ENCODE measurements around the gene STYXL2.

The STYXL2 gene

DNA sequence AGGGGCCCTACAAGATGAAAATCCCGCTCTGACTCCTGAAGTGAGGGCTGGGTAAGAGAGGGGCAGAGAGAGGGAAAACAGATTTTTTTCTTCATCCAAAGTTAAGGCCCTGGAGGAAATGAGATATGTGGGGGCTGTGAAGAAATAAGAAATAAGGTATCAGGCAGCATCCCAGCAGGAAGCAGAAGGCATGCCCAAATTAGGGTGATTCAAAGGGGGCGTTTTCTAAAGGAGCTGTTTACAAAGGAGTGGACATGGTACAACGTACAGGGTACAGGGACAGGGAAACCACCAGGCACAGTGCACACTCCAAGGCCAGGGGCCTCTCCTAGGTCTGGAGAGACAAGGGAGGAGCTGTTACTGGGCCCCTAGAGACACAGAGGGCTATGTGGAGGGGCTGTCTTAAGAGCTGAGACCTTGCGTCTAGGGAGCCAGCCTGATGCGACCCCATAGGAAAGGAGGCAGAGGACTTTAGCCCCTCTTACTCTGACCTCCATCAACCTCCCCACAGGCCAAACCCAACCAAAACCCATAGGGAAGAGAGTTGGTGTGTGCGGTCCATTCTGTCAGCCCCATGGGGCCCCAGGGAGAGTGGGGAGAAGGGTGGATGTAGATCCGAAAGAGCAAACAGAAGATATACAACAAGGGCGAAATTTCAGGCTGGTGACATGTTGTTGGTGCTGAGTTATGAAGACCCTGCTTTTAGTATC is 38.6 kb downstream of the STYXL2 start:
- no peak overlapping the region for H2BK120ac ChIP-seq (ENCODE audit: low read depth, low read length)
- no peaks in the 10 kb centered on the region for H3K79me1 ChIP-seq (ENCODE audit: low read length)
- no peak overlapping the region for H3K56ac ChIP-seq (ENCODE audit: low read length)
- no peak overlapping the region for H2BK5ac ChIP-seq (ENCODE audit: low read length)
- H3K79me2 ChIP-seq (ENCODE audit: control insufficient read depth, insufficient read depth, low read length), result no peaks in the 10 kb centered on the region
- H3K4me1 ChIP-seq (ENCODE audit: control insufficient read depth, low read depth, low read length), result peaks cover 19% of the 10 kb centered on the region
- no peak overlapping the region for H3K18ac ChIP-seq (ENCODE audit: low read length)
- DNase-seq, result no peak
- no peaks in the 10 kb centered on the region for H3K36me3 ChIP-seq (ENCODE audit: control insufficient read depth, insufficient read depth, low read length)
- no peak overlapping the region for H4K5ac ChIP-seq (ENCODE audit: low read length)
- H3K4ac ChIP-seq (ENCODE audit: low read depth, low read length), result no peak overlapping the region
- no CpG with 5 or more reads among the region's 8 CpGs for WGBS (ENCODE audit: extremely low coverage, insufficient coverage, low lambda C conversion rate)
- H3K27me3 ChIP-seq (ENCODE audit: insufficient read depth, low read length, poor library complexity), result no peaks in the 10 kb centered on the region
- no peak overlapping the region for H3K4me3 ChIP-seq (ENCODE audit: low read length)
- H2AK5ac ChIP-seq (ENCODE audit: low read length), result no peak overlapping the region
- no peak overlapping the region for H3K4me2 ChIP-seq (ENCODE audit: low read length)
- H4K8ac ChIP-seq (ENCODE audit: low read depth, low read length), result no peak overlapping the region
- no peak overlapping the region for H3K9ac ChIP-seq (ENCODE audit: low read length)
- no peak overlapping the region for H3K27ac ChIP-seq (ENCODE audit: low read depth, low read length)
- H3K23ac ChIP-seq (ENCODE audit: low read length), result no peak overlapping the region
- H2BK15ac ChIP-seq (replicated peaks; ENCODE audit: low read depth), result no peak overlapping the region

DNA sequence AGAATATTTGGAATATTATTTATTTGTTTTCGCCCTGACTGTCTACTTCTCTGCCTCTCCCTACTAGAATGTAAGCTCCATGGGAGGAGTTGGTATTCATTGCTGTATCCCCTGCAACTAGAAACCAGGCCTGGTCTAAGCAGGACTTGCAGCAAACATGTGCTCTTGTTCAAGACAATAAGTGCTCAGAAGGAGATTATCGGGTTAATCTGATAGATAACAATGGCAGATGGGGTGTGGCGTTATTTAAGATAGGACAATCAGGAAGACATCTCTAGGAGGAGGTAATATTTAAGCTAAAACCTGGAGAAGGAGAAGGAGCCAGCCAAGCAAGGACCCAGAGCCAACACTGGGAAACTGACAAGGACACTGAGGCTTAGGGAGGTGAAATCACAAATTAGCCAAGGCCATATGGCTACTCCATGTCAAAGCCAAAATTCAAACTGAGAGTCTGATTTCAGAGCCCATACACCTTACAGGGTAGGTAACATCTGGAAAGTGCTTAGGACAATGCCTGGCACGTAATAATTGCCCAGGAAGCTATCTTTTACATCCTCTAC is 41.5 kb downstream of the STYXL2 start:
- no CpG with 5 or more reads among the region's 4 CpGs for WGBS (ENCODE audit: extremely low coverage, insufficient coverage, low lambda C conversion rate)
- Histone ChIP-seq H2BK120ac (ENCODE audit: low read depth, low read length) (no peak overlapping the region), H3K18ac (ENCODE audit: low read length) (no peak overlapping the region), H3K23ac (ENCODE audit: low read length) (no peak overlapping the region), H4K8ac (ENCODE audit: low read depth, low read length) (no peak overlapping the region), H4K5ac (ENCODE audit: low read length) (no peak overlapping the region), H3K4me3 (ENCODE audit: low read length) (no peak overlapping the region), H3K79me2 (ENCODE audit: control insufficient read depth, insufficient read depth, low read length) (no peaks in the 10 kb centered on the region), H3K27me3 (ENCODE audit: insufficient read depth, low read length, poor library complexity) (no peaks in the 10 kb centered on the region), H3K36me3 (ENCODE audit: control insufficient read depth, insufficient read depth, low read length) (no peaks in the 10 kb centered on the region), H3K4ac (ENCODE audit: low read depth, low read length) (no peak overlapping the region), H3K9ac (ENCODE audit: low read length) (no peak overlapping the region), H2BK15ac (replicated peaks; ENCODE audit: low read depth) (no peak overlapping the region), H3K56ac (ENCODE audit: low read length) (peak overlapping the region; percentile 66), H3K4me2 (ENCODE audit: low read length) (no peak overlapping the region), H3K79me1 (ENCODE audit: low read length) (no peaks in the 10 kb centered on the region), H3K4me1 (ENCODE audit: control insufficient read depth, low read depth, low read length) (peaks cover 20% of the 10 kb centered on the region), H2AK5ac (ENCODE audit: low read length) (peak overlapping the region; percentile 79), H3K27ac (ENCODE audit: low read depth, low read length) (no peak overlapping the region), H2BK5ac (ENCODE audit: low read length) (no peak overlapping the region)
- peak; percentile 75 for DNase-seq

DNA sequence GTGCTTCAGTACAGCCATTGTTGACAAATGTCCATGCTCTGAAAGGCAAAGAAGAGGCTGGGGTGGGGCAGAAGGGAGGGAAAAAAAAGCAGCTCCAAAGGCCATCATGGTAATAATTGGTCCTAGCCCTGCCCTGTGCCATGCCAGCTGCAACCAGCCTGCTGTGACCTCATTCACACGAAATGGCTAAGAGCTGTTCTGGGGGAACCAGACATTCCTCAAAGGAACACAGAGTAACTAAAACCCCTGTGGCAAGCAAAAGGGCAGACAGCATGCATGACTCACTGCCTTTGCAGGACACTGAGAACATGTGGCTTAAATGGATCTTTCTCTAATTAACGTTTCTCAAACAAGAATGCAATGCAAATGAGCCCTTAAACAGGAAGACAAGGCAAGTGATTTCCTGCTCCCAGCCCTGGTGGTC is 42.3 kb downstream of the STYXL2 start:
- no peak overlapping the region for H3K18ac ChIP-seq (ENCODE audit: low read length)
- no peaks in the 10 kb centered on the region for H3K27me3 ChIP-seq (ENCODE audit: insufficient read depth, low read length, poor library complexity)
- H3K4ac ChIP-seq (ENCODE audit: low read depth, low read length), result no peak overlapping the region
- H3K23ac ChIP-seq (ENCODE audit: low read length), result no peak overlapping the region
- no peak overlapping the region for H4K5ac ChIP-seq (ENCODE audit: low read length)
- no peak overlapping the region for H3K9ac ChIP-seq (ENCODE audit: low read length)
- peaks cover 20% of the 10 kb centered on the region for H3K4me1 ChIP-seq (ENCODE audit: control insufficient read depth, low read depth, low read length)
- H3K79me2 ChIP-seq (ENCODE audit: control insufficient read depth, insufficient read depth, low read length), result no peaks in the 10 kb centered on the region
- no peak overlapping the region for H4K8ac ChIP-seq (ENCODE audit: low read depth, low read length)
- no peaks in the 10 kb centered on the region for H3K79me1 ChIP-seq (ENCODE audit: low read length)
- WGBS (ENCODE audit: extremely low coverage, insufficient coverage, low lambda C conversion rate), result no CpG with 5 or more reads among the region's 2 CpGs
- H2AK5ac ChIP-seq (ENCODE audit: low read length), result peak overlapping the region; percentile 71
- no peak overlapping the region for H2BK15ac ChIP-seq (replicated peaks; ENCODE audit: low read depth)
- H3K4me3 ChIP-seq (ENCODE audit: low read length), result no peak overlapping the region
- no peak overlapping the region for H2BK120ac ChIP-seq (ENCODE audit: low read depth, low read length)
- no peak overlapping the region for H3K4me2 ChIP-seq (ENCODE audit: low read length)
- DNase-seq, result peak; percentile 94
- H3K36me3 ChIP-seq (ENCODE audit: control insufficient read depth, insufficient read depth, low read length), result no peaks in the 10 kb centered on the region
- peak overlapping the region; percentile 51 for H3K27ac ChIP-seq (ENCODE audit: low read depth, low read length)
- H2BK5ac ChIP-seq (ENCODE audit: low read length), result peak overlapping the region; percentile 51
- H3K56ac ChIP-seq (ENCODE audit: low read length), result peak overlapping the region; percentile 70

DNA sequence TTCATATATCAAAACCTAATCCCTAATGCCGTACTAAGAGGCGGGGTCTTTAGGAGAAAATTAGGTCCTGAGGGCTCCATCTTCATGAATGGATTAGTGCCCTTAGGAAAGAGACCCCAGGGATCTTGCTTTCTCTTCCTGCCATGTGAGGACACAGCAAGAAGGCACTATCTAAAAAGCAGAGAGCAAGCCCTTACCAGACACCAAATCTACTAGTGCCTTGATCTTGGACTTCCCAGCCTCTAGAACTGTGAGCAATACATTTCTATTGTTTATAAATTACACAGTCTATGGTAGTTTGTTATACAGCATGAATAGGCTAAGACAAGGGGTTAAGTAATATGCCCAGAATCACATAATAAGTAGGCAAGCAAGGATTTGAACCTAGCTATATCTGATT is 42.9 kb downstream of the STYXL2 start:
- Histone ChIP-seq H2BK5ac (ENCODE audit: low read length) (no peak overlapping the region), H3K79me2 (ENCODE audit: control insufficient read depth, insufficient read depth, low read length) (no peaks in the 10 kb centered on the region), H3K56ac (ENCODE audit: low read length) (no peak overlapping the region), H3K27me3 (ENCODE audit: insufficient read depth, low read length, poor library complexity) (no peaks in the 10 kb centered on the region), H4K5ac (ENCODE audit: low read length) (no peak overlapping the region), H3K4ac (ENCODE audit: low read depth, low read length) (no peak overlapping the region), H3K23ac (ENCODE audit: low read length) (no peak overlapping the region), H3K9ac (ENCODE audit: low read length) (no peak overlapping the region), H3K36me3 (ENCODE audit: control insufficient read depth, insufficient read depth, low read length) (no peaks in the 10 kb centered on the region), H2BK120ac (ENCODE audit: low read depth, low read length) (no peak overlapping the region), H4K8ac (ENCODE audit: low read depth, low read length) (no peak overlapping the region), H3K4me3 (ENCODE audit: low read length) (no peak overlapping the region), H3K79me1 (ENCODE audit: low read length) (no peaks in the 10 kb centered on the region), H3K18ac (ENCODE audit: low read length) (no peak overlapping the region), H2AK5ac (ENCODE audit: low read length) (no peak overlapping the region), H2BK15ac (replicated peaks; ENCODE audit: low read depth) (no peak overlapping the region), H3K4me1 (ENCODE audit: control insufficient read depth, low read depth, low read length) (peaks cover 20% of the 10 kb centered on the region), H3K27ac (ENCODE audit: low read depth, low read length) (peak overlapping the region; percentile 51), H3K4me2 (ENCODE audit: low read length) (no peak overlapping the region)
- DNase-seq, result no peak
- no CpG with 5 or more reads among the region's 2 CpGs for WGBS (ENCODE audit: extremely low coverage, insufficient coverage, low lambda C conversion rate)

DNA sequence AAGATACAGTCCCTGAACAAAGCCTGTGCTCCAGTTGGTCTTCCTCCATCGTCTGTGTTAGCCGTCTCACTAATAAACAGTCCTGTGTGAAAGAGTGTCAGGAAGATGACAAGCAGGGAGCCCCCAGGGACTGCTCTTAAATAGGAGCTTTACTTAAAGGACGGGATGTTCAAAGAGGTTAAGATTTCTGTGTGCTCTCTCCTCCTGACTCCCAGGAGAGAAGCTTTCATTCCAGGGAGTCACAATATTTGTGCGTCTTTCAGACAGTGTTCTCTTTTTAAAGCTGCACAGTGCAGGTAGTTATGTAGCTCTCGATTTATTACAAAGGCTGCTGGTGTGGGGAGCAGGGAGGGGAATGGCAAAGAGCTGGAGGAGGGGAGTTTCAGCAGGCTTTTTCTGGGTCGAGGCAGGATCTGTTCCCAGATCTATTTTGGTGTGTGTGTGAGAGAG is 43.5 kb downstream of the STYXL2 start:
- H3K27me3 ChIP-seq (ENCODE audit: insufficient read depth, low read length, poor library complexity), result no peaks in the 10 kb centered on the region
- no peaks in the 10 kb centered on the region for H3K79me1 ChIP-seq (ENCODE audit: low read length)
- H4K5ac ChIP-seq (ENCODE audit: low read length), result no peak overlapping the region
- H3K4me3 ChIP-seq (ENCODE audit: low read length), result no peak overlapping the region
- DNase-seq, result no peak
- H3K79me2 ChIP-seq (ENCODE audit: control insufficient read depth, insufficient read depth, low read length), result no peaks in the 10 kb centered on the region
- no peak overlapping the region for H3K9ac ChIP-seq (ENCODE audit: low read length)
- H3K27ac ChIP-seq (ENCODE audit: low read depth, low read length), result no peak overlapping the region
- H2AK5ac ChIP-seq (ENCODE audit: low read length), result no peak overlapping the region
- H3K4me2 ChIP-seq (ENCODE audit: low read length), result no peak overlapping the region
- peak overlapping the region; percentile 85 for H2BK120ac ChIP-seq (ENCODE audit: low read depth, low read length)
- WGBS (ENCODE audit: extremely low coverage, insufficient coverage, low lambda C conversion rate), result no CpG with 5 or more reads among the region's 6 CpGs
- H4K8ac ChIP-seq (ENCODE audit: low read depth, low read length), result no peak overlapping the region
- no peaks in the 10 kb centered on the region for H3K36me3 ChIP-seq (ENCODE audit: control insufficient read depth, insufficient read depth, low read length)
- no peak overlapping the region for H3K4ac ChIP-seq (ENCODE audit: low read depth, low read length)
- H2BK5ac ChIP-seq (ENCODE audit: low read length), result no peak overlapping the region
- peak overlapping the region; percentile 53 for H3K18ac ChIP-seq (ENCODE audit: low read length)
- no peak overlapping the region for H3K23ac ChIP-seq (ENCODE audit: low read length)
- no peak overlapping the region for H2BK15ac ChIP-seq (replicated peaks; ENCODE audit: low read depth)
- peaks cover 19% of the 10 kb centered on the region for H3K4me1 ChIP-seq (ENCODE audit: control insufficient read depth, low read depth, low read length)
- H3K56ac ChIP-seq (ENCODE audit: low read length), result peak overlapping the region; percentile 58

Measured in mesendoderm (in vitro differentiated cells).